GM23338 (cell line): Measurements from ENCODE around the gene KIRREL3. TPM values are rescaled to one million over a fixed set of nuclear protein-coding genes. Genes with fewer than 3 reads are reported as not detected.

ENCODE experiments used
- ATAC-seq: fragments of 200-7000 bp; cut with Tn5 transposase; 3 replicates; pipeline ENCODE4 v1.9.1; 2020
- DNase-seq: peaks from one replicate; pipeline ENCODE4 v3.0.0-alpha.2; 2015; ENCODE audit warnings: low spot score
- H2AFZ ChIP-seq: fragments of 200-600 bp; sonication (generic); 2 replicates; pipeline ENCODE4 v1.8.0; 2016; ENCODE audit warnings: antibody characterized with exemption, mild to moderate bottlenecking, moderate library complexity
- H3F3A ChIP-seq: fragments of 200-600 bp; sonication (generic); replicated peaks from 2 replicates; pipeline ENCODE4 v1.8.0; 2017; ENCODE audit warnings: antibody characterized with exemption, mixed run types, low read depth
- H3K27ac ChIP-seq: fragments of 200-600 bp; sonication (generic); 2 replicates; pipeline ENCODE4 v1.6.1; 2016; ENCODE audit warnings: low read depth
- H3K27me3 ChIP-seq: fragments of 200-600 bp; sonication (generic); 2 replicates; pipeline ENCODE4 v1.8.0; 2016; ENCODE audit warnings: mild to moderate bottlenecking, mixed run types, moderate library complexity; ENCODE audit not compliant: insufficient read depth
- H3K36me3 ChIP-seq: fragments of 200-600 bp; sonication (generic); 2 replicates; pipeline ENCODE4 v1.8.0; 2016; ENCODE audit warnings: mild to moderate bottlenecking; ENCODE audit not compliant: insufficient read depth
- H3K4me1 ChIP-seq: fragments of 200-600 bp; sonication (generic); 2 replicates; pipeline ENCODE4 v1.8.0; 2016; ENCODE audit warnings: mild to moderate bottlenecking, moderate library complexity; ENCODE audit not compliant: insufficient read depth
- H3K4me2 ChIP-seq: fragments of 200-600 bp; sonication (generic); 2 replicates; pipeline ENCODE4 v1.7.1; 2017; ENCODE audit warnings: mixed run types
- H3K4me3 ChIP-seq: fragments of 200-600 bp; sonication (generic); 2 replicates; pipeline ENCODE4 v1.6.1; 2016; ENCODE audit warnings: mixed run types
- H3K79me2 ChIP-seq: fragments of 200-600 bp; sonication (generic); replicated peaks from 2 replicates; pipeline ENCODE4 v1.8.0; 2017; ENCODE audit warnings: mild to moderate bottlenecking; ENCODE audit not compliant: insufficient read depth
- H3K9me2 ChIP-seq: fragments of 200-600 bp; sonication (generic); 2 replicates; pipeline ENCODE4 v1.8.0; 2017; ENCODE audit not compliant: insufficient read depth
- H4K20me1 ChIP-seq: fragments of 200-600 bp; sonication (generic); replicated peaks from 2 replicates; pipeline ENCODE4 v1.8.0; 2017; ENCODE audit warnings: mild to moderate bottlenecking; ENCODE audit not compliant: insufficient read depth
- H3K27ac Mint-ChIP-seq: 2 replicates; pipeline ENCODE4 v1.8.0; 2020; ENCODE audit warnings: inconsistent platforms, mild to moderate bottlenecking, moderate library complexity, mixed read lengths
- H3K27me3 Mint-ChIP-seq: 3 replicates; pipeline ENCODE4 v1.8.0; 2022; ENCODE audit warnings: low read depth, mild to moderate bottlenecking, moderate library complexity, mixed read lengths, inconsistent platforms; ENCODE audit not compliant: insufficient read depth, poor library complexity
- H3K36me3 Mint-ChIP-seq: 3 replicates; pipeline ENCODE4 v1.8.0; 2021; ENCODE audit warnings: low read depth, mild to moderate bottlenecking, inconsistent platforms, moderate library complexity, mixed read lengths
- H3K4me1 Mint-ChIP-seq: 3 replicates; pipeline ENCODE4 v1.8.0; 2020; ENCODE audit warnings: mild to moderate bottlenecking, inconsistent platforms, mixed read lengths
- H3K4me3 Mint-ChIP-seq: 3 replicates; pipeline ENCODE4 v1.8.0; 2021; ENCODE audit warnings: moderate library complexity, mild to moderate bottlenecking, inconsistent platforms, mixed read lengths
- H3K9me3 Mint-ChIP-seq: 3 replicates; pipeline ENCODE4 v1.8.0; 2020; ENCODE audit warnings: moderate library complexity, mild to moderate bottlenecking, inconsistent platforms, mixed read lengths
- CREB1 ChIP-seq: fragments of 250-450 bp; sonication (Bioruptor Pico); IDR thresholded peaks from 2 replicates; pipeline ENCODE4 v1.5.0; 2020; ENCODE audit warnings: low read depth, mild to moderate bottlenecking, moderate library complexity
- CTCF ChIP-seq, 2 experiments: fragments of 200-600 bp in 1 of 2; sonication (generic) in 1 of 2; conservative IDR thresholded peaks; 2 replicates each; pipeline versions ENCODE4 v1.5.1 to v1.6.1; 2016 to 2017; ENCODE audit warnings: antibody characterized with exemption in 2 of 2, low read depth in 2 of 2, mild to moderate bottlenecking in 2 of 2, moderate library complexity in 1 of 2
- ETS1 ChIP-seq: IDR thresholded peaks from 2 replicates; pipeline ENCODE4 v1.6.1; 2016; ENCODE audit warnings: antibody characterized with exemption
- EZH2 ChIP-seq: fragments of 200-600 bp; sonication (generic); IDR thresholded peaks from one replicate; pipeline ENCODE4 v1.8.0; 2017; ENCODE audit warnings: antibody characterized with exemption, mild to moderate bottlenecking, low read depth; ENCODE audit not compliant: unreplicated experiment
- EZH2phosphoT487 ChIP-seq: fragments of 200-600 bp; sonication (generic); IDR thresholded peaks from one replicate; pipeline ENCODE4 v1.8.1; 2018; ENCODE audit warnings: antibody characterized with exemption; ENCODE audit not compliant: unreplicated experiment
- JUNB ChIP-seq: IDR thresholded peaks from one replicate; pipeline ENCODE4 v1.6.1; 2016; ENCODE audit warnings: antibody characterized with exemption; ENCODE audit not compliant: unreplicated experiment
- NANOG ChIP-seq: IDR thresholded peaks from 2 replicates; pipeline ENCODE4 v1.6.1; 2016; ENCODE audit warnings: antibody characterized with exemption, borderline replicate concordance
- POLR2AphosphoS5 ChIP-seq: IDR thresholded peaks from 2 replicates; pipeline ENCODE4 v1.6.1; 2016; ENCODE audit warnings: antibody characterized with exemption, low read depth
- REST ChIP-seq: IDR thresholded peaks from one replicate; pipeline ENCODE4 v1.6.1; 2018; ENCODE audit warnings: antibody characterized with exemption; ENCODE audit not compliant: unreplicated experiment
- STAT1 ChIP-seq: IDR thresholded peaks from one replicate; pipeline ENCODE4 v1.6.1; 2016; ENCODE audit warnings: antibody characterized with exemption; ENCODE audit not compliant: unreplicated experiment
- ZNF114 ChIP-seq: fragments of 250-450 bp; sonication (Bioruptor Pico); IDR thresholded peaks from 2 replicates; pipeline ENCODE4 v1.5.0; 2020; ENCODE audit warnings: mild to moderate bottlenecking, moderate library complexity
- ZNF331 ChIP-seq: fragments of 250-450 bp; sonication (Bioruptor Pico); IDR thresholded peaks from 2 replicates; pipeline ENCODE4 v1.5.0; 2020; ENCODE audit warnings: low read depth, mild to moderate bottlenecking, moderate library complexity
- ZNF462 ChIP-seq: fragments of 250-450 bp; sonication (Bioruptor Pico); IDR thresholded peaks from 2 replicates; pipeline ENCODE4 v1.5.0; 2020; ENCODE audit warnings: mild to moderate bottlenecking, moderate library complexity
- polyA plus RNA-seq: library from polyadenylated mRNA; unstranded; fragments of >200 nt; fragmentation: Nextera tagmentation; extraction: Ambion mirVana; gene quantifications from 2 replicates; pipeline ENCODE4 v1.2.1, GENCODE V29; 2016
- total RNA-seq: library from RNA; depleted of rRNA; stranded (reverse); fragments of >200 nt; shearing (Covaris generic); gene quantifications from 2 replicates; pipeline ENCODE4 v1.2.3, GENCODE V29; 2014

The KIRREL3 gene
- total and polyA plus RNA-seq, 2 experiments from 2014 or later, result 0.13 to 1.5 TPM

GRCh38 chr11:126768702-126769101, 231.9 kb downstream of the KIRREL3 start:
- Histone ChIP-seq H3F3A (no peaks in the 10 kb centered on the region), H4K20me1 (no peaks in the 10 kb centered on the region), H3K4me3 (no peak overlapping the region), H3K36me3 (no peaks in the 10 kb centered on the region), H3K27me3 (no peaks in the 10 kb centered on the region), H2AFZ (no peak overlapping the region), H3K27ac (no peak overlapping the region), H3K79me2 (no peaks in the 10 kb centered on the region), H3K9me2 (peaks cover 10% of the 10 kb centered on the region), H3K4me1 (no peaks in the 10 kb centered on the region), H3K4me2 (no peak overlapping the region)
- TF ChIP-seq REST (no peak), ZNF114 (CRISPR knock-in tag) (no peak), NANOG (no peak), ZNF462 (no peak), JUNB (no peak), CTCF (conservative IDR thresholded peaks at IDR 0.05; ENCODE audit: low read depth in 2 of 2) (no peak), STAT1 (no peak), ZNF331 (CRISPR knock-in tag) (no peak), EZH2phosphoT487 (no peak), ETS1 (no peak), EZH2 (no peak), POLR2AphosphoS5 (no peak), CREB1 (no peak)
- H3K27me3 Mint-ChIP-seq, result peaks cover 4% of the 10 kb centered on the region
- no peak for DNase-seq
- H3K9me3 Mint-ChIP-seq, result no peaks in the 10 kb centered on the region
- H3K36me3 Mint-ChIP-seq, result no peaks in the 10 kb centered on the region
- H3K4me3 Mint-ChIP-seq, result no peak overlapping the region
- no peak overlapping the region for H3K27ac Mint-ChIP-seq
- no peaks in the 10 kb centered on the region for H3K4me1 Mint-ChIP-seq
- ATAC-seq, result no peak
